Ovary (tissue), 3 donors: ENCODE results near the gene ADAR.

Source experiments
- CTCF ChIP-seq, 3 donors: fragments of 450-650 bp in 2 of 3; fragments of 200-600 bp in 1 of 3; IDR thresholded peaks; one replicate each; pipeline versions ENCODE4 v1.5.1 to v1.8.0; 2016 to 2022; ENCODE audit warnings: antibody characterized with exemption in 3 of 3, mild to moderate bottlenecking in 1 of 3
- EP300 ChIP-seq: sonication (generic); formaldehyde crosslinking; IDR thresholded peaks from one replicate; pipeline ENCODE4 v1.6.1; 2017; ENCODE audit warnings: antibody characterized with exemption
- donor health status: DM: no; HTN: no; CAD: no.

DNA sequence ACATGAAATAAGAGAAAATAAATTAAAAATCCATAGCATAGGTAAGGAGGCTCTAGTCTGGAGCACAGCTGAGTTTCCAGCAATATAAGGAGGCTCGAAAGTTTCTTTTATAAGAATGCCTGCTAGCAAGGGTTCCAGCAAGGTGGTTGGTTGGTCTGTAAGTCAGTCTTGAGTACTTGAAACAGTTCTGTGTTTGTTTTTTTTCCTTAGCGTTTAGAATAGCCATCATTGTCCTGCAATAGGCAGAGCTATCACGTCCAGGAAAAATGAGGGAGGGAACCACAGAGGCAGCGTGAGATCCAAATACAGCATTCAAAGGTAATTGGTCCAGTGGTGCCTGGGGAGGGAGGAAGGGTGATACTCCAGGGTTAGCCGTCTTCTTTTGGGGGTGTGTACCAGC, 57.9 kb downstream of the ADAR start:
- no peak for TF ChIP-seq CTCF (IDR thresholded peaks at IDR 0.05)
- TF ChIP-seq EP300: no peak
